Mucosa of descending colon (tissue), 3 donors: ENCODE measurements around the gene SECISBP2. TPM values are rescaled to one million over a fixed set of nuclear protein-coding genes. Genes with fewer than 3 reads are reported as not detected.

Source experiments
- ATAC-seq: fragments of 200-7000 bp; cut with Tn5 transposase; one replicate; pipeline ENCODE4 v1.9.1; 2020; ENCODE audit warnings: mild to moderate bottlenecking, moderate library complexity
- DNase-seq, 3 donors: peaks; one replicate each; pipeline ENCODE4 v3.0.0-alpha.2; 2020
- H3K36me3 ChIP-seq: fragments of 200-600 bp; one replicate; pipeline ENCODE4 v1.8.0; 2021; ENCODE audit warnings: low read depth, mild to moderate bottlenecking
- H3K4me1 ChIP-seq: fragments of 200-600 bp; one replicate; pipeline ENCODE4 v1.8.0; 2021; ENCODE audit warnings: low read depth, mild to moderate bottlenecking
- H3K4me3 ChIP-seq: fragments of 200-600 bp; one replicate; pipeline ENCODE4 v1.8.0; 2021; ENCODE audit warnings: mild to moderate bottlenecking
- H3K9me3 ChIP-seq: fragments of 200-600 bp; one replicate; pipeline ENCODE4 v1.8.0; 2021; ENCODE audit warnings: mild to moderate bottlenecking
- intact Hi-C, 2 donors: fragments of 100-400 bp; cut with DNase I in 1 of 2; cut with micrococcal nuclease in 1 of 2; formaldehyde crosslinking; loops; one replicate each; pipeline versions ENCODE4 v1.11.0 to v1.11.1; 2022; cut with DNase I, micrococcal nuclease
- total RNA-seq, 3 donors: library from RNA; stranded (reverse); fragmentation: NEBNext Ultra II Directional in 2 of 3; extraction: Animal tissue kit (Norgen Biotek cat#: 25700) in 2 of 3; gene quantifications; one replicate each; pipeline versions ENCODE4 v1.2.1 to v1.2.4, GENCODE V29; 2021 to 2023
- TF ChIP-seq, protein P1 (sequence below): fragments of 200-600 bp; IDR thresholded peaks from one replicate; pipeline ENCODE4 v1.8.0; 2022; ENCODE audit warnings: antibody characterized with exemption, mild to moderate bottlenecking
- donor health status: DM: no; HTN: no; CAD: no; lungs with moderate emphysema.
- donor health status: DM: no; HTN: no; CAD: no.
- donor health status: DM: no; HTN: yes; CAD: no.

The SECISBP2 gene
- total RNA-seq, 3 donors from 2014 or later, result 49.4 to 68.0 (median 50.2) TPM

DNA sequence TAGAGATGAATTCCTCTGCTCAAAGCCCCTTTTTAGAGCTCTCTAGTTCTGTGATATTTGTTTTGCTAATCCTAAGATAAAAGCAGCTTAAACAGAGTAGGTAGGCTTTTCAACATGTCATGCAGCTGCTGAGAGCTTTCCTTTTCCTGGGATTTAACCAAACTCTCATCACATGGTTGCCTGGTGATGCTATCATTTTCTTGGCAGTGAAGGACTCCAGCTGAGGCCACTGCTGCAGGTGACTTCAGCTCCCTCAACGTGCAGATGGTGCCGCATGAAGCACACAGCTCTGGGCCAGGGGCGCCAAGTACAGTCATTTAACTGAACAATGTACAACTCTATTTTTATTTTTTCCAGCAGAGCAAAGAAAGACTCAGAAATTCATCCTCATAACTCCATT, 42.2 kb downstream of the SECISBP2 start:
- TF ChIP-seq, protein P1, sequence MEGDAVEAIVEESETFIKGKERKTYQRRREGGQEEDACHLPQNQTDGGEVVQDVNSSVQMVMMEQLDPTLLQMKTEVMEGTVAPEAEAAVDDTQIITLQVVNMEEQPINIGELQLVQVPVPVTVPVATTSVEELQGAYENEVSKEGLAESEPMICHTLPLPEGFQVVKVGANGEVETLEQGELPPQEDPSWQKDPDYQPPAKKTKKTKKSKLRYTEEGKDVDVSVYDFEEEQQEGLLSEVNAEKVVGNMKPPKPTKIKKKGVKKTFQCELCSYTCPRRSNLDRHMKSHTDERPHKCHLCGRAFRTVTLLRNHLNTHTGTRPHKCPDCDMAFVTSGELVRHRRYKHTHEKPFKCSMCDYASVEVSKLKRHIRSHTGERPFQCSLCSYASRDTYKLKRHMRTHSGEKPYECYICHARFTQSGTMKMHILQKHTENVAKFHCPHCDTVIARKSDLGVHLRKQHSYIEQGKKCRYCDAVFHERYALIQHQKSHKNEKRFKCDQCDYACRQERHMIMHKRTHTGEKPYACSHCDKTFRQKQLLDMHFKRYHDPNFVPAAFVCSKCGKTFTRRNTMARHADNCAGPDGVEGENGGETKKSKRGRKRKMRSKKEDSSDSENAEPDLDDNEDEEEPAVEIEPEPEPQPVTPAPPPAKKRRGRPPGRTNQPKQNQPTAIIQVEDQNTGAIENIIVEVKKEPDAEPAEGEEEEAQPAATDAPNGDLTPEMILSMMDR, result no peak
- Histone ChIP-seq H3K4me1 (no peaks in the 10 kb centered on the region), H3K4me3 (no peak overlapping the region), H3K36me3 (peaks cover 6% of the 10 kb centered on the region), H3K9me3 (no peaks in the 10 kb centered on the region)
- intact Hi-C loops, result no loop called here
- ATAC-seq (no peak), DNase-seq (no peak)

DNA sequence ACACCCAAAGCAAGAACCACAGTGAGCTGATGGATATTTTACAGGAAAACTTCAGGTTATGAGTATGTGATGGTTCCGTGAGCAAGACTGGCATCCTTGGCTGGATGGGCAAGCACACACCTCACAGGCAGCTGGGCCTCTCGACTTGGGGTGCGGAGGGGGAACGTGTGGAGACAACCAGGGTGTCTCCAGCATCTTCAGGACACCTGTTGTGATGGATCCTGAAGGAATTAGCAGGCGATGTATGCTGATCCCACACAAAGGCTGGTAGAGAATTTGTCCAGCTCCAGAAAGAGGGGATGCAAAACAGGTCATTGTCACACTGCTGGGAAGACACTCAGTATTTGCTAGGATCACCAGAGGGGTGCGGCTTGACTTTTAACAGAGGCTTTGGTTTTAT, 42.7 kb downstream of the SECISBP2 start:
- TF ChIP-seq, protein P1, result no peak
- DNase-seq (no peak), ATAC-seq (no peak)
- no peaks in the 10 kb centered on the region for H3K4me1 ChIP-seq
- H3K4me3 ChIP-seq, result no peak overlapping the region
- peaks cover 6% of the 10 kb centered on the region for H3K36me3 ChIP-seq
- intact Hi-C loops, result no loop called here
- H3K9me3 ChIP-seq, result no peaks in the 10 kb centered on the region

DNA sequence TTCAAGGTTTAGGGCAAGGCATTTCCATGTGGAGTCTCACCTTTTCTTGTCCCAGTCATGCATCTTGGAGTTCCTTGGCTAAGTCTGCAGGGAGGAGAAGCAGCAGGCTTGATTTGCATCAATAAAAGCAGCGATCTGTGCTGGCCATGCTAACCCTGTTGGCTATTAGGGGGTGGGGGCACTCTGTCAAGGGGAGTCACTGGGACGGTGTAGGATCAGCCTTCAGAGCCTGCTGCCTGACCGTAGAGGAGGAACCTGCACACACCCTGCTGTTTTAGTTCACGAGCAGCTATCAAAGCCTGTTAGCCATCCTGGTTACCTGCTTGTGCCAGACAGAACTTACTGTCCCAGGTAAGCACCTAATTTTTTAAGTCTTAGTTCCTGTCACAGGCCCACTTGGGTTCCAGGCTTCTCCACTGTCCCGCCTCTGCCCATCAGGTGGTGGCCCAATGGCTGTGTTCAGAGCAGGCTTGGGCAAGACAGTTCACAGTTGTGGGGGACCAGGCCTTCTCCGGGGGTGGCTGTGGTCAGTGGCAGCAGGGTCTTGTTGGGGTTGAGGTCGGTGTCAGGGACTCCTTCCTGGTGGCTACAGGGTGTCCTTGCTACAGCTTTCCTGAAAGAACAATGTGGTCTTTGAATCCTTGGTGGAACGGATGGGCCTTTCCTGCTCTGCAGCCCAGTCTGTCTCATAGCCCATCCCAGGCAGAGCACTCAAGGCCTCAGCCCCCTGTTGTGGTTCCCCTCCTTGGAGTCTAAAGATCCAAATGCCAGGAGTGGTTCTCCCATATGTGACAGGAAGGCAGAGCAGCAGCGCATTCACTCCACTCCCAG, 43.7 kb downstream of the SECISBP2 start:
- H3K4me1 ChIP-seq, result no peaks in the 10 kb centered on the region
- ATAC-seq (no peak), DNase-seq (no peak)
- peaks cover 2% of the 10 kb centered on the region for H3K36me3 ChIP-seq
- no peaks in the 10 kb centered on the region for H3K9me3 ChIP-seq
- TF ChIP-seq, protein P1, result no peak
- H3K4me3 ChIP-seq, result no peak overlapping the region
- intact Hi-C loops, result no loop called here

DNA sequence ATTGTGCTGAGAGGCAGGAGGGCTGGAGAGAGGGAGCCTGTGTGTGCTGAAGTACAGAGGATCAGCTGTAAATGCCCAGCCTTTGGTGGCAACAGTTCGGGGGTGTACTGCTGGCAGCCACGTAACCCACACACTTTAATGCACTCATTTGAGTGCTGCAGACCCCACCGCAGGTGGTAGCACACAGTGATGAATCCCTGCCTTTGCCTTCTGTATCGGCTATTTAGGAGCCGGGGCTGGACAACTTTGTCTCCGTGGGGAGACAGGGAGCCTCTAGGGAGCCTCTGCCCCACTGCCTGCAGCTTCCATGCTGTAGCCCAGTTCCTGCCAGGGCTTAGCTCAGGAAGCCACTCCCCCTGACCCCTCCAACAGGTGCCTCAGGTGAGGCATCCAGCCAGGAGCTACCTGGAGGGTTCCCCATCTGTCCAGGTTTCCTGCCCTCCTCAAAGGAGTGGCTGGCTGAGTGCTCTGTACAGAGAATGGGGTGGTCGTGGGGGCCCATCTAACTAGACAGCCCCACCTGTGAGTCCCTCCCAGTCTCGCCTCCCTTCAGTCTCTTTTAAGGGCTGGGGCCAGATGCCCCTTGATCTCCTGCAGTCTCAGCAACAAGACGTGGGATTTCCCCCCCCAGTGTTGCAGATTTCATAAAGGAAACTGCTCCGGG, 44.5 kb downstream of the SECISBP2 start:
- DNase-seq, result no peak
- TF ChIP-seq, protein P1, result no peak
- no peaks in the 10 kb centered on the region for H3K4me1 ChIP-seq
- no peak for ATAC-seq
- no peaks in the 10 kb centered on the region for H3K36me3 ChIP-seq
- no peaks in the 10 kb centered on the region for H3K9me3 ChIP-seq
- intact Hi-C loops, result no loop called here
- no peak overlapping the region for H3K4me3 ChIP-seq

DNA sequence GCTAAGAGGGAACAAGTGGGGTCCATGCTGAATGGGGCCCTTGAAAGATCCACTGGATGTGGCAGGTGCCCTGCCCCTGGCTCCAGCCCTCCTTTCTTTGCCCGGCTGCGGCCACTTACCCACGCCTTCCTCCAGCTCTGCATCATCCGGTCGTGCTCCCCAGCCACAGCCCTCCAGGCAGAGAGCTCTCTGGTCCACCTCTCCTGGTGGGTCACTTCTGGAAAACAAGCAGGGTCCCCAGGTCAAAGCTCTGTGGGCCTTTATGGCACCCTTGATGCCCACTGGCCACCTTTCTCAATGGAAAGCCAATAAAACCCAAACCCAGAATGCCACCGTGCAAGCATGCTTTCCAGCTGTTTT, 45.0 kb downstream of the SECISBP2 start:
- DNase-seq (no peak), ATAC-seq (no peak)
- Histone ChIP-seq H3K4me3 (no peak overlapping the region), H3K36me3 (no peaks in the 10 kb centered on the region), H3K9me3 (no peaks in the 10 kb centered on the region), H3K4me1 (no peaks in the 10 kb centered on the region)
- TF ChIP-seq, protein P1, result no peak
- intact Hi-C loops, result no loop called here
